ENCODE data around the gene CNST. TPM values are rescaled to one million over a fixed set of nuclear protein-coding genes. Genes with fewer than 3 reads are reported as not detected.

The CNST gene
- total RNA-seq, 6 experiments from 2014 or later = 9.8 to 21.7 (median 14.6) TPM

- WGBS (ENCODE audit: insufficient coverage, low coverage, low lambda C conversion rate, missing lambda C conversion rate) = 73% methylated on average over 4 of the region's 4 CpGs
- no peaks in the 10 kb centered on the region for H3K9me3 ChIP-seq
- ATAC-seq = no peak
- intact Hi-C loops (cut with DNase I) = no loop called here
- no peaks in the 10 kb centered on the region for H3K36me3 ChIP-seq
- H3K4me1 ChIP-seq = no peaks in the 10 kb centered on the region
- H3K27ac ChIP-seq = no peak overlapping the region
- no peaks in the 10 kb centered on the region for H3K27me3 ChIP-seq
- no peak overlapping the region for H3K4me3 ChIP-seq
- TF ChIP-seq POLR2A (IDR thresholded peaks at IDR 0.05) = no peak
- TF ChIP-seq, protein P1, sequence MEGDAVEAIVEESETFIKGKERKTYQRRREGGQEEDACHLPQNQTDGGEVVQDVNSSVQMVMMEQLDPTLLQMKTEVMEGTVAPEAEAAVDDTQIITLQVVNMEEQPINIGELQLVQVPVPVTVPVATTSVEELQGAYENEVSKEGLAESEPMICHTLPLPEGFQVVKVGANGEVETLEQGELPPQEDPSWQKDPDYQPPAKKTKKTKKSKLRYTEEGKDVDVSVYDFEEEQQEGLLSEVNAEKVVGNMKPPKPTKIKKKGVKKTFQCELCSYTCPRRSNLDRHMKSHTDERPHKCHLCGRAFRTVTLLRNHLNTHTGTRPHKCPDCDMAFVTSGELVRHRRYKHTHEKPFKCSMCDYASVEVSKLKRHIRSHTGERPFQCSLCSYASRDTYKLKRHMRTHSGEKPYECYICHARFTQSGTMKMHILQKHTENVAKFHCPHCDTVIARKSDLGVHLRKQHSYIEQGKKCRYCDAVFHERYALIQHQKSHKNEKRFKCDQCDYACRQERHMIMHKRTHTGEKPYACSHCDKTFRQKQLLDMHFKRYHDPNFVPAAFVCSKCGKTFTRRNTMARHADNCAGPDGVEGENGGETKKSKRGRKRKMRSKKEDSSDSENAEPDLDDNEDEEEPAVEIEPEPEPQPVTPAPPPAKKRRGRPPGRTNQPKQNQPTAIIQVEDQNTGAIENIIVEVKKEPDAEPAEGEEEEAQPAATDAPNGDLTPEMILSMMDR (IDR thresholded peaks at IDR 0.05) = no peak
- DNase-seq = no peak
Measured at GRCh38 chr1:246526380-246526779, 39.9 kb upstream of the CNST start.

DNA sequence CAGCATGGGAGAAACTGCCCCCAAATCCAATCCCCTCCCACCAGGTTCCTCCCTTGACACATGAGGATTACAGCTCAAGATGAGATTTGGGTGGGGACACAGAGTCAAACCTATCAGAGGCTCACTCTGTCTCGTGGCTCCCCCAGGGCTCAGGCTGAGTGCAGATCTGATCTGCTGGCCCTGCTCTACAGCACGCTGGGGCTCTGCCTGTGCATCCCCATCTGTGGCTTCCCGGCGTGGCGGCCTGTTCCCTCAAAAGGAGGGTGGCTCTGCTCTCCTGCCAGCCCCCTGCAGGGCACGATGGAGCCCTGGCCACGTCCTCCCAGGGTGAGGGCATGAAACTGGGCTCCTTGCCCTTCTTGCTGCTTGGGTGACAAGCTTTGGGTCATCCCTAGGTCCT lies 39.3 kb upstream of the CNST start:
- intact Hi-C loops (cut with DNase I) = no loop called here
- ATAC-seq (no peak), DNase-seq (no peak)
- Histone ChIP-seq H3K36me3 (no peaks in the 10 kb centered on the region), H3K4me3 (no peak overlapping the region), H3K4me1 (no peaks in the 10 kb centered on the region), H3K9me3 (no peaks in the 10 kb centered on the region), H3K27ac (no peak overlapping the region), H3K27me3 (no peaks in the 10 kb centered on the region)
- no CpG with 5 or more reads among the region's 7 CpGs for WGBS (ENCODE audit: insufficient coverage, low coverage, low lambda C conversion rate, missing lambda C conversion rate)
- TF ChIP-seq POLR2A (IDR thresholded peaks at IDR 0.05) = no peak
- TF ChIP-seq, protein P1 (IDR thresholded peaks at IDR 0.05) = no peak

- TF ChIP-seq POLR2A (IDR thresholded peaks at IDR 0.05) = no peak
- TF ChIP-seq, protein P1 (IDR thresholded peaks at IDR 0.05) = no peak
- Histone ChIP-seq H3K27me3 (no peaks in the 10 kb centered on the region), H3K27ac (no peak overlapping the region), H3K4me1 (no peaks in the 10 kb centered on the region), H3K4me3 (no peak overlapping the region), H3K9me3 (no peaks in the 10 kb centered on the region), H3K36me3 (no peaks in the 10 kb centered on the region)
- intact Hi-C loops (cut with DNase I) = no loop called here
- WGBS (ENCODE audit: insufficient coverage, low coverage, low lambda C conversion rate, missing lambda C conversion rate) = 24% methylated on average over 3 of the region's 5 CpGs
- DNase-seq (no peak), ATAC-seq (peak in 3 of 4 donors; percentile 30 to 46 (median 35))
Measured at GRCh38 chr1:246527402-246528088, 38.7 kb upstream of the CNST start.

- no peaks in the 10 kb centered on the region for H3K4me1 ChIP-seq
- H3K4me3 ChIP-seq = no peak overlapping the region
- no peak for ATAC-seq
- TF ChIP-seq, protein P1 (IDR thresholded peaks at IDR 0.05) = no peak
- TF ChIP-seq POLR2A (IDR thresholded peaks at IDR 0.05) = no peak
- H3K27ac ChIP-seq = no peak overlapping the region
- H3K9me3 ChIP-seq = no peaks in the 10 kb centered on the region
- H3K27me3 ChIP-seq = no peaks in the 10 kb centered on the region
- no peak for DNase-seq
- intact Hi-C loops (cut with DNase I) = no loop called here
- no peaks in the 10 kb centered on the region for H3K36me3 ChIP-seq
- WGBS (ENCODE audit: insufficient coverage, low coverage, low lambda C conversion rate, missing lambda C conversion rate) = 67% methylated on average over 7 of the region's 8 CpGs
Measured at GRCh38 chr1:246528933-246529731, 37.1 kb upstream of the CNST start.
